HepG2 (cell line): Measurements from ENCODE around the gene SERPINE2. TPM values are rescaled to one million over a fixed set of nuclear protein-coding genes. Genes with fewer than 3 reads are reported as not detected.

Source experiments
- EEA1 ChIP-seq: sonication (generic); formaldehyde crosslinking; IDR thresholded peaks from 2 replicates; pipeline ENCODE4 v1.5.1; 2020; ENCODE audit warnings: mild to moderate bottlenecking, missing genetic modification reagents, borderline replicate concordance
- HMG20B ChIP-seq: conservative IDR thresholded peaks from 2 replicates; pipeline ENCODE4 v1.6.1; 2016; ENCODE audit warnings: missing genetic modification reagents, missing compliant biosample characterization
- HNRNPUL1 ChIP-seq: fragments of 200-400 bp; formaldehyde crosslinking; IDR thresholded peaks from 2 replicates; pipeline ENCODE4 v1.6.1; 2017; ENCODE audit warnings: low read depth, mild to moderate bottlenecking, low read length, moderate library complexity
- NFKBIZ ChIP-seq: IDR thresholded peaks from 2 replicates; pipeline ENCODE4 v1.6.1; 2018; ENCODE audit warnings: missing genetic modification reagents, missing compliant biosample characterization
- RELA ChIP-seq: sonication (generic); formaldehyde crosslinking; IDR thresholded peaks from 2 replicates; pipeline ENCODE4 v1.4.0; 2020; ENCODE audit warnings: missing genetic modification reagents
- THYN1 ChIP-seq: sonication (generic); formaldehyde crosslinking; IDR thresholded peaks from 2 replicates; pipeline ENCODE4 v1.8.1; 2023; ENCODE audit warnings: low read depth, mild to moderate bottlenecking, moderate library complexity, missing genetic modification reagents, borderline replicate concordance
- ZFY ChIP-seq: sonication (generic); formaldehyde crosslinking; IDR thresholded peaks from 2 replicates; pipeline ENCODE4 v1.4.0; 2020; ENCODE audit warnings: missing genetic modification reagents
- ZNF317 ChIP-seq: sonication (generic); formaldehyde crosslinking; IDR thresholded peaks from 2 replicates; pipeline ENCODE4 v1.5.0; 2020; ENCODE audit warnings: mild to moderate bottlenecking, missing genetic modification reagents
- ZNF331 ChIP-seq: sonication (generic); formaldehyde crosslinking; IDR thresholded peaks from 2 replicates; pipeline ENCODE4 v1.4.0; 2020; ENCODE audit warnings: missing genetic modification reagents
- ZNF619 ChIP-seq: sonication (generic); formaldehyde crosslinking; IDR thresholded peaks from 2 replicates; pipeline ENCODE4 v1.4.0; 2020; ENCODE audit warnings: mild to moderate bottlenecking, missing genetic modification reagents
- polyA plus RNA-seq, 8 experiments: library from polyadenylated mRNA; depleted of rRNA in 3 of 8; stranded (reverse) in 7 of 8; unstranded in 1 of 8; fragments of >200 nt; fragmentation: Illumina TruSeq in 4 of 8; extraction: Trizol in 4 of 8; gene quantifications; 2 replicates each; pipeline versions ENCODE4 v1.2.1 to v1.2.3, GENCODE V29; 2011 to 2016; ENCODE audit warnings: low read depth in 4 of 8, missing spikeins in 1 of 8, mixed read lengths in 1 of 8; ENCODE audit not compliant: insufficient read depth in 1 of 8
- total RNA-seq, 5 experiments: library from RNA; depleted of rRNA; stranded (reverse); fragments of >200 nt; fragmentation: Illumina TruSeq; extraction: Trizol; gene quantifications; 2 replicates each; pipeline ENCODE4 v1.2.3, GENCODE V29; 2016; ENCODE audit warnings: low read depth in 1 of 5
- TF ChIP-seq, protein P1 (sequence below), 2 experiments: IDR thresholded peaks; 2 replicates each; pipeline ENCODE4 v1.6.1; 2011 to 2012; ENCODE audit warnings: low read length in 2 of 2, borderline replicate concordance in 1 of 2, low read depth in 1 of 2, mild to moderate bottlenecking in 1 of 2, moderate library complexity in 1 of 2
- TF ChIP-seq, protein P2 (sequence below): IDR thresholded peaks from 2 replicates; pipeline ENCODE4 v1.6.1; 2016; ENCODE audit warnings: mild to moderate bottlenecking
- TF ChIP-seq, protein P3 (sequence below): sonication (generic); formaldehyde crosslinking; IDR thresholded peaks from 2 replicates; pipeline ENCODE4 v1.4.0; 2020; ENCODE audit warnings: missing genetic modification reagents
- TF ChIP-seq, protein P4 (sequence below): sonication (generic); formaldehyde crosslinking; IDR thresholded peaks from 2 replicates; pipeline ENCODE4 v1.4.0; 2020; ENCODE audit warnings: missing genetic modification reagents
- TF ChIP-seq, protein P5 (sequence below): sonication (generic); formaldehyde crosslinking; IDR thresholded peaks from 2 replicates; pipeline ENCODE4 v1.4.0; 2020; ENCODE audit warnings: mild to moderate bottlenecking, low read depth, missing genetic modification reagents

Gene SERPINE2
- total and polyA plus RNA-seq, 2 of the 13 experiments (the other 11 are each of a cell fraction or from before 2014, with no cell fraction given): 7.9 to 18.1 TPM

DNA sequence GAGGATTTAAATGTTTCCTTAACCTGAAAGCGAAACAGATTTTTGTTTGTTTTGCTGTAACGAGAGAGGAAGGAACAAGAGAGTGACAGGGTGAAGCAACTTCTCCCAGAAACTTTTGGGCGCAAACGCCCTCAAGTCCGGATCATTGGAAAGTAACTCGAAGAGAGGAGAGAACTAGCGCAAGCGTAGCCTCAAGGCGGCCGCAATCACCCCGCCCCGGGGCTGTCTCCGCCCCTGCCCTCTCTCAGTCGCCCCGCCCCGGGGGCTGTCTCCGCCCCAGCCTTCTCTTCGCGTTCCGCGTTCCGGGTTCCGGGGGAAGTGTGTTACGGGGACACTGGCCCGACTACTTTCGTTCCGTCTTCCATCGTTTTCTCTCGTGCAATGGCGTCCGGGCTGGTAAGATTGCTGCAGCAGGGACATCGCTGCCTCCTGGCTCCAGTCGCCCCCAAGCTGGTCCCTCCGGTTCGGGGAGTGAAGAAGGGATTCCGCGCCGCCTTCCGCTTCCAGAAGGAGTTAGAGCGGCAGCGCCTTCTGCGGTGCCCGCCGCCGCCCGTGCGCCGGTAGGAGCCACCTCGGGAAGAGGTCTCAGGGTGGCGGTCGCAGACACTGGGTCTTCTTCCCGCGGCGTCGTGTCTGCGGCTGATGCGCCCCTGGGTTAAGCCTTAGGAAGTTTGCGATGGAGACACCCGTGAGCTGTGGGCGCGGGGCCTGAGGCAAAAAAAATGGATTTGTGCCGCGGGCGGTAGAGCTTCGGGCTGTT, 81.8 kb downstream of the SERPINE2 start, which contains the start of gene MRPL44 (continued):
- TF ChIP-seq, protein P1, sequence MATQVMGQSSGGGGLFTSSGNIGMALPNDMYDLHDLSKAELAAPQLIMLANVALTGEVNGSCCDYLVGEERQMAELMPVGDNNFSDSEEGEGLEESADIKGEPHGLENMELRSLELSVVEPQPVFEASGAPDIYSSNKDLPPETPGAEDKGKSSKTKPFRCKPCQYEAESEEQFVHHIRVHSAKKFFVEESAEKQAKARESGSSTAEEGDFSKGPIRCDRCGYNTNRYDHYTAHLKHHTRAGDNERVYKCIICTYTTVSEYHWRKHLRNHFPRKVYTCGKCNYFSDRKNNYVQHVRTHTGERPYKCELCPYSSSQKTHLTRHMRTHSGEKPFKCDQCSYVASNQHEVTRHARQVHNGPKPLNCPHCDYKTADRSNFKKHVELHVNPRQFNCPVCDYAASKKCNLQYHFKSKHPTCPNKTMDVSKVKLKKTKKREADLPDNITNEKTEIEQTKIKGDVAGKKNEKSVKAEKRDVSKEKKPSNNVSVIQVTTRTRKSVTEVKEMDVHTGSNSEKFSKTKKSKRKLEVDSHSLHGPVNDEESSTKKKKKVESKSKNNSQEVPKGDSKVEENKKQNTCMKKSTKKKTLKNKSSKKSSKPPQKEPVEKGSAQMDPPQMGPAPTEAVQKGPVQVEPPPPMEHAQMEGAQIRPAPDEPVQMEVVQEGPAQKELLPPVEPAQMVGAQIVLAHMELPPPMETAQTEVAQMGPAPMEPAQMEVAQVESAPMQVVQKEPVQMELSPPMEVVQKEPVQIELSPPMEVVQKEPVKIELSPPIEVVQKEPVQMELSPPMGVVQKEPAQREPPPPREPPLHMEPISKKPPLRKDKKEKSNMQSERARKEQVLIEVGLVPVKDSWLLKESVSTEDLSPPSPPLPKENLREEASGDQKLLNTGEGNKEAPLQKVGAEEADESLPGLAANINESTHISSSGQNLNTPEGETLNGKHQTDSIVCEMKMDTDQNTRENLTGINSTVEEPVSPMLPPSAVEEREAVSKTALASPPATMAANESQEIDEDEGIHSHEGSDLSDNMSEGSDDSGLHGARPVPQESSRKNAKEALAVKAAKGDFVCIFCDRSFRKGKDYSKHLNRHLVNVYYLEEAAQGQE (IDR thresholded peaks at IDR 0.05; ENCODE audit: borderline replicate concordance in 1 of 2, low read depth in 1 of 2, low read length in 2 of 2): peak in 1 of 2 experiments; percentile 80; a peak in 2 of 4 replicates
- TF ChIP-seq HMG20B (CRISPR knock-in tag): peak; percentile 85
- peak; percentile 95 for TF ChIP-seq ZNF317 (CRISPR knock-in tag)
- peak; percentile 94 for TF ChIP-seq ZNF619
- peak; percentile 96 for TF ChIP-seq ZNF331 (CRISPR knock-in tag)
- TF ChIP-seq ZFY (CRISPR knock-in tag): peak; percentile 84
- peak; percentile 95; the same call in 1 of the 2 replicates for TF ChIP-seq NFKBIZ
- TF ChIP-seq, protein P2, sequence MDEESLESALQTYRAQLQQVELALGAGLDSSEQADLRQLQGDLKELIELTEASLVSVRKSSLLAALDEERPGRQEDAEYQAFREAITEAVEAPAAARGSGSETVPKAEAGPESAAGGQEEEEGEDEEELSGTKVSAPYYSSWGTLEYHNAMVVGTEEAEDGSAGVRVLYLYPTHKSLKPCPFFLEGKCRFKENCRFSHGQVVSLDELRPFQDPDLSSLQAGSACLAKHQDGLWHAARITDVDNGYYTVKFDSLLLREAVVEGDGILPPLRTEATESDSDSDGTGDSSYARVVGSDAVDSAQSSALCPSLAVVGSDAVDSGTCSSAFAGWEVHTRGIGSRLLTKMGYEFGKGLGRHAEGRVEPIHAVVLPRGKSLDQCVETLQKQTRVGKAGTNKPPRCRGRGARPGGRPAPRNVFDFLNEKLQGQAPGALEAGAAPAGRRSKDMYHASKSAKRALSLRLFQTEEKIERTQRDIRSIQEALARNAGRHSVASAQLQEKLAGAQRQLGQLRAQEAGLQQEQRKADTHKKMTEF (CRISPR knock-in tag): peak; percentile 100
- TF ChIP-seq EEA1: peak; percentile 80; the same call in 1 of the 2 replicates
- TF ChIP-seq THYN1 (CRISPR knock-in tag): 0 out of 2 replicates have a peak, but pooled peaks have one; percentile 89
- TF ChIP-seq, protein P3, sequence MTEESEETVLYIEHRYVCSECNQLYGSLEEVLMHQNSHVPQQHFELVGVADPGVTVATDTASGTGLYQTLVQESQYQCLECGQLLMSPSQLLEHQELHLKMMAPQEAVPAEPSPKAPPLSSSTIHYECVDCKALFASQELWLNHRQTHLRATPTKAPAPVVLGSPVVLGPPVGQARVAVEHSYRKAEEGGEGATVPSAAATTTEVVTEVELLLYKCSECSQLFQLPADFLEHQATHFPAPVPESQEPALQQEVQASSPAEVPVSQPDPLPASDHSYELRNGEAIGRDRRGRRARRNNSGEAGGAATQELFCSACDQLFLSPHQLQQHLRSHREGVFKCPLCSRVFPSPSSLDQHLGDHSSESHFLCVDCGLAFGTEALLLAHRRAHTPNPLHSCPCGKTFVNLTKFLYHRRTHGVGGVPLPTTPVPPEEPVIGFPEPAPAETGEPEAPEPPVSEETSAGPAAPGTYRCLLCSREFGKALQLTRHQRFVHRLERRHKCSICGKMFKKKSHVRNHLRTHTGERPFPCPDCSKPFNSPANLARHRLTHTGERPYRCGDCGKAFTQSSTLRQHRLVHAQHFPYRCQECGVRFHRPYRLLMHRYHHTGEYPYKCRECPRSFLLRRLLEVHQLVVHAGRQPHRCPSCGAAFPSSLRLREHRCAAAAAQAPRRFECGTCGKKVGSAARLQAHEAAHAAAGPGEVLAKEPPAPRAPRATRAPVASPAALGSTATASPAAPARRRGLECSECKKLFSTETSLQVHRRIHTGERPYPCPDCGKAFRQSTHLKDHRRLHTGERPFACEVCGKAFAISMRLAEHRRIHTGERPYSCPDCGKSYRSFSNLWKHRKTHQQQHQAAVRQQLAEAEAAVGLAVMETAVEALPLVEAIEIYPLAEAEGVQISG (CRISPR knock-in tag): peak; percentile 98
- TF ChIP-seq, protein P4, sequence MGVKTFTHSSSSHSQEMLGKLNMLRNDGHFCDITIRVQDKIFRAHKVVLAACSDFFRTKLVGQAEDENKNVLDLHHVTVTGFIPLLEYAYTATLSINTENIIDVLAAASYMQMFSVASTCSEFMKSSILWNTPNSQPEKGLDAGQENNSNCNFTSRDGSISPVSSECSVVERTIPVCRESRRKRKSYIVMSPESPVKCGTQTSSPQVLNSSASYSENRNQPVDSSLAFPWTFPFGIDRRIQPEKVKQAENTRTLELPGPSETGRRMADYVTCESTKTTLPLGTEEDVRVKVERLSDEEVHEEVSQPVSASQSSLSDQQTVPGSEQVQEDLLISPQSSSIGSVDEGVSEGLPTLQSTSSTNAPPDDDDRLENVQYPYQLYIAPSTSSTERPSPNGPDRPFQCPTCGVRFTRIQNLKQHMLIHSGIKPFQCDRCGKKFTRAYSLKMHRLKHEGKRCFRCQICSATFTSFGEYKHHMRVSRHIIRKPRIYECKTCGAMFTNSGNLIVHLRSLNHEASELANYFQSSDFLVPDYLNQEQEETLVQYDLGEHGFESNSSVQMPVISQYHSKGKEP (CRISPR knock-in tag): peak; percentile 98
- no peak for TF ChIP-seq HNRNPUL1
- TF ChIP-seq, protein P5, sequence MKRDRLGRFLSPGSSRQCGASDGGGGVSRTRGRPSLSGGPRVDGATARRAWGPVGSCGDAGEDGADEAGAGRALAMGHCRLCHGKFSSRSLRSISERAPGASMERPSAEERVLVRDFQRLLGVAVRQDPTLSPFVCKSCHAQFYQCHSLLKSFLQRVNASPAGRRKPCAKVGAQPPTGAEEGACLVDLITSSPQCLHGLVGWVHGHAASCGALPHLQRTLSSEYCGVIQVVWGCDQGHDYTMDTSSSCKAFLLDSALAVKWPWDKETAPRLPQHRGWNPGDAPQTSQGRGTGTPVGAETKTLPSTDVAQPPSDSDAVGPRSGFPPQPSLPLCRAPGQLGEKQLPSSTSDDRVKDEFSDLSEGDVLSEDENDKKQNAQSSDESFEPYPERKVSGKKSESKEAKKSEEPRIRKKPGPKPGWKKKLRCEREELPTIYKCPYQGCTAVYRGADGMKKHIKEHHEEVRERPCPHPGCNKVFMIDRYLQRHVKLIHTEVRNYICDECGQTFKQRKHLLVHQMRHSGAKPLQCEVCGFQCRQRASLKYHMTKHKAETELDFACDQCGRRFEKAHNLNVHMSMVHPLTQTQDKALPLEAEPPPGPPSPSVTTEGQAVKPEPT (CRISPR knock-in tag): peak; percentile 95
- peak; percentile 96 for TF ChIP-seq RELA (CRISPR knock-in tag)
